Measurements from ENCODE around the gene SH2D1B. TPM values are rescaled to one million over a fixed set of nuclear protein-coding genes. Genes with fewer than 3 reads are reported as not detected.

Gene SH2D1B
- total RNA-seq, 1 donor from 2014 or later, result not detected

DNA sequence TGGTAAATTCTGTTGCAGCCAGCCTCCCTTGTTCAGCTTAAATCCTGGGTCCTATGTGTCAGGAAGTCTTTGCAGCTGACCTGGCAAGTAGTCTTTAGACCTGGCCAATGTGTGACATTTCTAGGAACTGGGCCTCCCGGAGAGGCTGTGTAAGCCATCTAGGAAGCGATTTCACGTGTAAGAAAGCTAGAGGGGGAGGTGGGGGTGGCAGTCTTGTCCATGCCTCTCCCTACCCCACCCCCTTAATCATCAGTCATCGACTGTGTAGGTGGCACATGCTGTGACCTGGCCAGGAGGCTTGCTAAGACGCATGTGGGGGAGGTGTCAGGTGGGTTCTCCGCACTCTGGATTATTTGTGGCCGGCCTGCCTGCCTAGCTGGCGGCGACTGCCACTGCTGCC, 22.0 kb downstream of the SH2D1B start:
- CTCF ChIA-PET, result interaction anchor here (3.5 kb wide), 1 partner anchor 334 kb away, joined by 17 read pairs; no protein-coding TSS in a partner anchor
- intact Hi-C loops (cut with micrococcal nuclease), result loop anchor here (5.0 kb wide), 1 partner anchor 598 kb away; no protein-coding TSS in a partner anchor
- Mint-ChIP-seq H3K27me3 (peaks cover 7% of the 10 kb centered on the region), H3K27ac (no peak overlapping the region), H3K4me1 (peaks cover 8% of the 10 kb centered on the region), H3K4me3 (no peak overlapping the region), H3K36me3 (ENCODE audit: low read depth) (no peaks in the 10 kb centered on the region), H3K9me3 (no peaks in the 10 kb centered on the region)
- POLR2A ChIA-PET, result no interaction called here
- no peak for DNase-seq
- no peak for ATAC-seq (ENCODE audit: low read depth)
- TF ChIP-seq, protein P1, sequence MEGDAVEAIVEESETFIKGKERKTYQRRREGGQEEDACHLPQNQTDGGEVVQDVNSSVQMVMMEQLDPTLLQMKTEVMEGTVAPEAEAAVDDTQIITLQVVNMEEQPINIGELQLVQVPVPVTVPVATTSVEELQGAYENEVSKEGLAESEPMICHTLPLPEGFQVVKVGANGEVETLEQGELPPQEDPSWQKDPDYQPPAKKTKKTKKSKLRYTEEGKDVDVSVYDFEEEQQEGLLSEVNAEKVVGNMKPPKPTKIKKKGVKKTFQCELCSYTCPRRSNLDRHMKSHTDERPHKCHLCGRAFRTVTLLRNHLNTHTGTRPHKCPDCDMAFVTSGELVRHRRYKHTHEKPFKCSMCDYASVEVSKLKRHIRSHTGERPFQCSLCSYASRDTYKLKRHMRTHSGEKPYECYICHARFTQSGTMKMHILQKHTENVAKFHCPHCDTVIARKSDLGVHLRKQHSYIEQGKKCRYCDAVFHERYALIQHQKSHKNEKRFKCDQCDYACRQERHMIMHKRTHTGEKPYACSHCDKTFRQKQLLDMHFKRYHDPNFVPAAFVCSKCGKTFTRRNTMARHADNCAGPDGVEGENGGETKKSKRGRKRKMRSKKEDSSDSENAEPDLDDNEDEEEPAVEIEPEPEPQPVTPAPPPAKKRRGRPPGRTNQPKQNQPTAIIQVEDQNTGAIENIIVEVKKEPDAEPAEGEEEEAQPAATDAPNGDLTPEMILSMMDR (IDR thresholded peaks at IDR 0.05), result no peak

DNA sequence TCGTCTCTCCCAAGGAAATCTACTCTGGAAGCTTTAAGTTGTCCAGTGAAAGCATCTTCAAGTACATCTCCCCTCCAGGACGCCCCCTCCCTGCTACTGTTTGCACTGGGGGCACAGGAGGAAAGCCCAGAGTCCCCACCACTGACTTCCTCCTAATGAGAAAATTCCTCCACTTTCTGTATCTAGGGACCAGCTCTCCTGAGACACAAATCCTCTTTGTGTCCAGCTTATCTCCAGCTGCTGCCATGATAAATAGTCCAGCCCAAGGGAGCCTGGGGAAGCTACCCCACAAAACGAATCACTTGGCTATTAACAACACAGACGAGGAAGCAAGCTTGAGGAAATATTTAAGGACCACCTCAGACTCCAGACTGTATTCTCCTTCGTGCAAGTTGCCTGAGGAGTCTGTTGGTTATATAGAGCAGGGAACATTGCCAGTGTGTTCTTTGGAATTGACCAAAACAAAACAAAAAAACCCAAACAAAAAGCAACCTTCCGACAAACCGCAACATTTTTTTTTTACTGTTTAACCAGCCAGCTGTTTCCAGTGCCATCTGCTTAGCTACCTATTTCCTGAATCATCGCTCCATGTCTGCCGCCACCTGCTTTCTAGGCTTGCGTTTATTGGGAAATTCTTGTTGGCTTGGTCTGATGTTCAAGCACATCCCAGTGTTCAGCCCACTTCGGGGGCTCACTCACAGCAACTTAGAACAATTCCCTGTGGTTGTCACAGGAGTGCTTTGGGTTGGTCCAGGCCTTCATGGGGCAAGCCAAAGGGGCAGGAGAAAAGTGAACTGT, 22.7 kb downstream of the SH2D1B start:
- H3K4me3 Mint-ChIP-seq, result no peak overlapping the region
- DNase-seq (no peak), ATAC-seq (ENCODE audit: low read depth) (no peak)
- TF ChIP-seq, protein P1 (IDR thresholded peaks at IDR 0.05), result no peak
- CTCF ChIA-PET, result interaction anchor here (3.5 kb wide), 1 partner anchor 333 kb away, joined by 17 read pairs; no protein-coding TSS in a partner anchor
- H3K27ac Mint-ChIP-seq, result no peak overlapping the region
- H3K9me3 Mint-ChIP-seq, result no peaks in the 10 kb centered on the region
- intact Hi-C loops (cut with micrococcal nuclease), result no loop called here
- H3K36me3 Mint-ChIP-seq (ENCODE audit: low read depth), result no peaks in the 10 kb centered on the region
- peaks cover 8% of the 10 kb centered on the region for H3K4me1 Mint-ChIP-seq
- H3K27me3 Mint-ChIP-seq, result peaks cover 7% of the 10 kb centered on the region
- POLR2A ChIA-PET, result no interaction called here

DNA sequence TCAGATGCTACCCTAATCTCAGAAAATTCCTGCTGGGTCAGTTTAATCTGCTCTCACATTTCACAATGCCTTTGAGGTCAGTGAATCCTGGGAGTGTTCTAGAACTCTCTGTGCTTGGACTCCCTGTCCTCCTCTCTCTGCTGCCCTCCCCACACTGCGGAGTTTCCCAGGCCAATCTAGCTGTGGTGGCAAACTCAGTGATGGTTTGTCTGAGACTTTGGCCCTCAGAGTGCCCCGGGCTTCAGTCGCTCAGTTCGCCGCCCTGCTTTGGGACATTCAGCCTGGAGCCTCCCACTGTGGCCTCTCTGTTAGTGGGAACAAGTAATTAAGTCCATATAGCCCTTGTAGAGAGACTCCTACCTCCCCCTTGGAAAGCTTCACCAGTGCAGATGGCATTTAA, 23.3 kb downstream of the SH2D1B start:
- POLR2A ChIA-PET, result no interaction called here
- Mint-ChIP-seq H3K27ac (no peak overlapping the region), H3K36me3 (ENCODE audit: low read depth) (no peaks in the 10 kb centered on the region), H3K27me3 (peaks cover 7% of the 10 kb centered on the region), H3K9me3 (no peaks in the 10 kb centered on the region), H3K4me3 (no peak overlapping the region), H3K4me1 (peaks cover 8% of the 10 kb centered on the region)
- DNase-seq (no peak), ATAC-seq (ENCODE audit: low read depth) (no peak)
- CTCF ChIA-PET, result no interaction called here
- TF ChIP-seq, protein P1 (IDR thresholded peaks at IDR 0.05), result no peak
- intact Hi-C loops (cut with micrococcal nuclease), result no loop called here

DNA sequence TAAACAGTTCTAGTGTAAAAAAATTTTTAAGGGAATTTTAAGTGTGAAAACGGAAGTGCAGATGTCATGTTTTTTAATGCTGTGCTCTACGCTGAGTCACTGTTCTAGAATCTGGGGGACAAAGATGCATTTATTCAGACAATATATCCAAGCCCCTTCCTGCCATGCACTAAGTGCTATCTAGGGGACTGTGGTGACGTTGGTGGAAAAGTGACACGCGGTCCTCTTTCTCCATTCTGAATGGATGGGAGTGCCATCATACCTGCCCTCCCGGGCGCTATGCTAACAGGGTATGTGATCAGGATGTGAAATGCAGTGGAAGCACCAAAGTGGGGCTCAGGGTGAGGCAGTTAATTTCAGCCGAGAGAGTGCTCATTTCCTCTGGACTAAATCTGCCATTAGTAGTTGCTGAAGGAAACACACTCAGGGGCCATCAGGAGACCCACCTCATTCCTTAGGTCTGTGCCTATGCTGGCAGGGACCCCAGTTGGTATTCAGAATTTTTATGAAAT, 23.8 kb downstream of the SH2D1B start:
- Mint-ChIP-seq H3K27me3 (peaks cover 7% of the 10 kb centered on the region), H3K4me1 (peaks cover 8% of the 10 kb centered on the region), H3K4me3 (no peak overlapping the region), H3K36me3 (ENCODE audit: low read depth) (no peaks in the 10 kb centered on the region), H3K9me3 (no peaks in the 10 kb centered on the region), H3K27ac (no peak overlapping the region)
- TF ChIP-seq, protein P1 (IDR thresholded peaks at IDR 0.05), result no peak
- DNase-seq (no peak), ATAC-seq (ENCODE audit: low read depth) (no peak)
- intact Hi-C loops (cut with micrococcal nuclease), result no loop called here
- CTCF ChIA-PET, result no interaction called here
- POLR2A ChIA-PET, result no interaction called here

DNA sequence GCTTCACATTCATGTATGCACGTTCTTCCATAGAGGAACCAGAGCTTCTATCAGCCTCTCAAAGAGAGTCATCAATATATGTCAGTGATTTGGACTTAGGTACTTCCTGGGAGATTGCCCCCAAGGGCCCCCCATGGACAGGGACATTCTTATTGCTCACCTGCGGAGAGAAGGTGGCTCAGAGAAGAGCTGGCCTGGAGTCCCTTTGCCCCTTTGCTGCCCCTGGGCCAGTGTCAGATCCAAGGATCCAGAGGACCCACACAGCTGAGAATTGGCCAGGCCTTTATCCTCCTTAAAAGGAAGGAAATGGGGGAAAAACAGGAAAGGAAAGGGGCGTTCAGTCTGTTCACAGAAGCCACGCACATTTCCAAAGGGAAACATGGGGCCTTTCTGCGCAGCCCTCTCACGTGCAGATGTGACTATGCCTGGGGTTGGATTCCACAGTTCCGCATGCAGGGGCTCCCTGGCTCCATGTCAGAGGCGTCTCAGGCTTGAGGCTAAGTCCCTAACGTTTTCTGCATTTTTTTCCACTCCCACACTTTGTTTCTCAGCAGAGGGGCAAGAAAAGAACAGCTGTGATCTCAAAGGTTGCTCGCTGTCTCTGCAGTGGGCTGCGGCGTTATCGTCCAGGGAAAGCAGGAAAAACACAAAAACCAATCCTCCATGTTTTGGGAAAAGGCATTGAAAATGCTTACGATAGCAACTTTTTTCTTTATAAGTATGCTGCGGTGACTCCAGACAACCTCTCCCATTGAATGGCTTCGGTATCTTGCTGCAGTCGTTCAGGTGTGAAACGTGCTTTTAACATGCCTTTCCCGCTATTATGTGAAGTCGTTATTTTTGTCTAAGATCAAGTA, 24.5 kb downstream of the SH2D1B start:
- TF ChIP-seq, protein P1 (IDR thresholded peaks at IDR 0.05), result no peak
- H3K9me3 Mint-ChIP-seq, result no peaks in the 10 kb centered on the region
- intact Hi-C loops (cut with micrococcal nuclease), result no loop called here
- DNase-seq (no peak), ATAC-seq (ENCODE audit: low read depth) (no peak)
- ChIA-PET CTCF (no interaction called here), POLR2A (no interaction called here)
- no peak overlapping the region for H3K4me3 Mint-ChIP-seq
- H3K27me3 Mint-ChIP-seq, result peaks cover 7% of the 10 kb centered on the region
- peaks cover 8% of the 10 kb centered on the region for H3K4me1 Mint-ChIP-seq
- H3K36me3 Mint-ChIP-seq (ENCODE audit: low read depth), result no peaks in the 10 kb centered on the region
- no peak overlapping the region for H3K27ac Mint-ChIP-seq

All from activated B cell treated with CpG ODN at 0.5 μM for 24 hours (primary cell).